Neural progenitor cell (in vitro differentiated cells): ENCODE measurements around the gene NEO1.

ENCODE experiments used
- CTCF ChIP-seq: fragments of 200-600 bp; sonication (generic); IDR thresholded peaks from 2 replicates; pipeline ENCODE4 v1.5.1; 2017; ENCODE audit warnings: antibody characterized with exemption, mild to moderate bottlenecking
- EZH2phosphoT487 ChIP-seq: fragments of 200-600 bp; sonication (generic); IDR thresholded peaks from 2 replicates; pipeline ENCODE4 v1.6.1; 2017; ENCODE audit warnings: antibody characterized with exemption

- TF ChIP-seq EZH2phosphoT487 (no peak), CTCF (peak; percentile 85)
Measured at GRCh38 chr15:73273181-73274002, 221.1 kb downstream of the NEO1 start.
